Astrocyte of the hippocampus (primary cell): ENCODE results near the gene ITGA2.
"Not testable (repeated sequence)": the region's sequence is repeated elsewhere in the genome, so short reads cannot be mapped to it uniquely, and the experiment has no call there.

Experiments
- DNase-seq: peaks from one replicate; pipeline ENCODE4 v3.0.0; 2011; ENCODE audit warnings: low read depth, low spot score

Gene ITGA2

DNA sequence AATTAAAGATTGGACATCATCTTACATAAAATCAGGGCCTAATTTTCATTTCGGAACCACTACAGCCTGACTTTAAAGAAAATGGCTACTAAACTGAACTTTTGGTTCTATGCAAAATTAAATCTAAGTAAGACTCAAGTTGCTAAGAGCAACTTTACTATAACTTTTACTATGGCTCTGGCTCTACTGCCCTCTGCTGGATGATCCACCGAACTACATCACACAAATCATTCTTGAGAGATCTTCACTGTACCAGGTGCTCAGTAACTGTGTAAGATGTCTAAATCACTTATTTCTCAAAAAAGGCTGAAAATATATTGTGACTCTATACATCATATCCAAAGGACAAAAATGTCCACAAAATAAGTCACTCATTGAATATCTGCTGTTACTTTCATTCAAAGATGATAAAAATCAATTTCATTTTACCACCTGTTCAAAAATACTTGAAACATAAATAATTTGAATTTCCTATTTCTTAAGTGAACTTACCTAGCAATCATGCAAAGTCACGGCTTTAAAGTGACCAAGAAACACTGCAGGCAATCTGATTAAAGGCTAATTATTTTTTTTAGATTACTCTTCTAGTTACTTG is 106.9 kb downstream of the ITGA2 start:
- peak; percentile 77 for DNase-seq

DNA sequence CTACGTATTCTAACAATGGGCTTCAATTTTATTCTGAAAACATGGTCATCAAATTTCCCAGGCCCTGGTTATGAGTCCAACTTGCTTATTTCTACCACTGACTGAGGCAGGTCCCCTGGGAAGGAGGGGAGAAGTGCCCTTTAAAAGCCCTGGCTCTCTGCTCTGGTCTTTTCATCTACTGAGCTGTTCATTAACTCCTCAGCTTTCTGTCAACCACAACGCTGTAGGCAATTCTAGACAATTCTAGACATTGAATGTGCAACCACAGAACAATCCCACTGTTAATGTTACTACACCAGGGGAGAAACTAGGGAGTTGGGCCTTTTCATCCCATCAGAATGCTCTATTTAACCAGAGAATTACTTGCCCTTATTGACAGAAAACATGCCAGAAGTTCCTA is 110.4 kb downstream of the ITGA2 start:
- peak; percentile 65 for DNase-seq

DNA sequence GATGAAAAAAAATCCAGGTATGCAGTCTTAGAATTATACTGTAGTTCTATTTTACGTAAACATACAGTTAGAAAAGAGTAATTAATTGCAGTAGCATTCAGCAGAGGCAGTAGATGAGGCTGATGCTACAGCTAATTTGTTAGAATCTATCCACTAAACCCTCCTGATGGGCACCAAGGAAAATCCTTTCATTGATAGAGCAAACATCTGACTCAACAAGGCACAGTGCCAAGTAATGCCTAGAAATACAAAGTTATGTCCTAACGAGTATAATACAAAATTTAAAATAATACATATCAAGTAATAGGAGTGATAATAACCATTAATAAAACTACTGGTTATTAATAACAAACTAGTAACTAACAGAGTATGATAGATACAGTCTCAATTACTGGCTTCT is 111.5 kb downstream of the ITGA2 start:
- DNase-seq = no peak

DNA sequence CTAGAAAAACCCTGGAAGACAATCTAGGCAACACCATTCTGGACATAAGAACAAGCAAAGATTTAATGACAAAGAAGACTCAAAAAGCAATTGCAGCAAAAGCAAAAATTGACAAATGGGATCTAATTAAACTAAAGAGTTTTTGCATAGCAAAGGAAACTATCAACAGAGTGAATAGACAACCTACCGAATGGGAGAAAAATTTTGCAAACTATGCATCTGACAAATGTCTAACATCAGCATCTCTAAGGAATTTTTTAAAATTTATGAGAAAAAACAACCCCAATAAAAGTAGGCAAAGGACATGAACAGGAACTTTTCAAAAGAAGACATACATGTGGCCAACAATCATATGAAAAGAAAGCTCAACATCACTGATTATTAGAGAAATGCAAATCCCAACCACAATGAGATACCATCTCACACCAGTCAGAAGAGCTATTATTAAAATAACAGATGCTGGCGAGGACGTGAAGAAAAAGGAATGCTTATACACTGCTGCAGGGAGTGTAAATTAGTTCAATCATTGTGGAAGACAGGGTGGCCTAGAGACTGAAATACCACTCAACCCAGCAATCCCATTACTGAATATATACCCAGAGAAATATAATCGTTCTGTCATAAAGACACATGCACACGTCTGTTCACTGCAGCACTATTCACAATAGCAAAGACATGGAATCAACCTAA is 116.6 kb downstream of the ITGA2 start:
- no peak for DNase-seq

DNA sequence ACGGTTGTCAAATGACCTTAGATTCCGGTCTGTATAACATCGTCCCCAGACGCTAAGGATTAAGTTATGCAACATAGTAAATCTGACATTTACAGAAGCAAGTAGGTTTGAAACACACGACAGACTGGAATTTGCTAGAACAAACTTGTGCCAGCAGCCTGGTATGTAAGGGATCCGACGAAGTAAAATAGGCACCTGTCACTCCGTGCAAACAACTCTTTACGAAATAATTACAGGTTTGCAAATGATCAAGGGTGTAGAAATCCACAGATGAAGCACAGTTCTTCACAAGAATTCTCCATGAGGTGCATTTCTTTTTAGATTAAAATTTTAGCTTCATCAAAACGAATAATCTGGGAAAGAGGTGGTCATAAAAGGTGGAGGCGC is 119.9 kb downstream of the ITGA2 start:
- DNase-seq = peak; percentile 23

DNA sequence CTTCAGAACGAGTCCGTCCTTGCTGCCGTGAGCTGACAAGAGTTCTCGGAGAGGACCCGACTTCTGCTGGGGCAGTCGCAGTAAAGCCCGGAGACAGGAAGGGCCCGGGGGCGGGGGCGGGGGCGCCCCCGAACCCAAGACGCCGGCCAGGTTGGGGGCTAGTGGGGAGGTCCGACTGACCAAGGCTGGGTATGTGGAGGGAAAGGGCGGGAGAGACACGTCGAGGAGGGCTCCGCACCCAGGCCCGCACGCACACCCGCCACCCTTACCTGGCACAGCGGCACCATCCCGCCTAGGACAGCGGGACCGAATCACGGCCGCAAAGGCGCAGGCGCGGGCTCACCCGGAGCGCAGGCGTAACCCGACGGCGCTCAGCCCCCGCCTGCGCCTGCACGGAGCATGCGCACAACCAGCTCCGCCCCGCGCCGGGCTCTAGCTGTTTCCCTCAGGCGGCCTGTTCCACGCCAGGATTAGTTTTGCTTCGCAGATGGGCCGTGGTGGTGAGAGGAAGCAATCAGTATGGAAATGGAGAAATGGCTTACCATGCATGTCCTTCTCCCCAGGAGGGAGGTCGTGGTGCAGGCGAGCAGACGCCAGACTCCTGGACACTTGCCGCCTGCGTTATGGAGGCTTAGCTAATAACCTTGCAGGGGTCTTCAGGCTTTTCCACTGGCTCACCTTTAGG is 120.4 kb downstream of the ITGA2 start, which contains the start of gene MOCS2:
Gene MOCS2, minus strand, starts transcription at position 315 of the 685 bp plus-strand sequence. CDS start 2,583 bp downstream, outside the sequence.
- peak; percentile 96 for DNase-seq

DNA sequence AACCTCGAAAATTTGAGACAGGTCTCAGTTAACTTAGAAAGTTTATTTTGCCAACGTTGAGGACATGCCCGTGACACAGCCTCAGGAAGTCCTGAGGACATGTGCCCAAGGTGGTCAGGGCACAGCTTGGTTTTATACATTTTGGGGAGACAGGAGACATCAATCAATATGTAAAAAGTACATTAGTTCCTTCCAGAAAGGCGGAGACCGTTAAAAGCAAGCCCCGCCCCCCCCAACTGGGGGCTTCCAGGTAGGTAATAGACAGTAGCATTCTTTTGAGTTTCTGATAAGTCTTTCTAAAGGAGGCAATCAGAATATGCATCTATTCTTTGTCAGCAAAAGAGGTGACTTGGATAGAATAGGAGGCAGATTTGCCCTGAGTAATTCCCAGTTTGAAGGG is 121.0 kb downstream of the ITGA2 start:
- no peak for DNase-seq

DNA sequence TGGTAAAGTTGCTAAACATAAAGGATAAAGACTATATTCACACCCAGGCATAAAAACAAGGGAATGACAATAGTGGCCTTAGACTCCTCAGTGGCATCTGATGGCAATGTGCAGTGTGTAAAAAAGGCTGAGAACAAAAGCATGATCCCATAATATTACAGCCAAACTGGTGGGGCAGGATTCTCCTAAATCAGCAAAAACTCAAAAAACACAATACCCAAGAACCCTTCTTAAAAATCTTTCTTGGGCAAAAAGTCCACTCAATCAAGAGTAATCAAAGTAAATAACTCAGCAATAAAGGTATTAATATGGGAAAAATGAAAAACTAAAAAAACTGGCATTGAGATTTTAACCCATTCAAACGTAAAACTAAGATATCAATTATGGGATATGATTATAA is 122.0 kb downstream of the ITGA2 start:
- DNase-seq = no peak

DNA sequence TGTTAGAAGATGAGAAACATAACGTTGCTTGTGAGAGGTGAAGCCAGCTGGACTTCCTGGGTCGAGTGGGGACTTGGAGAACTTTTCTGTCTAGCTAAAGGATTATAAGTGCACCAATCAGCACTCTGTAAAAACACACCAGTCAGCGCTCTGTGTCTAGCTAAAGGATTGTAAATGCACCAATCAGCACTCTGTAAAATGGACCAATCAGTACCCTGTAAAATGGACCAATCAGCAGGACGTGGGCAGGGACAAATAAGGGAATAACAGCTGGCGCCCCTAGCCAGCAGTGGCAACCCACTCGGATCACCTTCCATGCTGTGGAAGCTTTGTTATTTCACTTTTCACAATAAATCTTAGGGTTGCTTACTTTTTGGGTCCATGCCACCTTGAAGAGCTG is 123.2 kb downstream of the ITGA2 start:
- DNase-seq = not testable (repeated sequence)

DNA sequence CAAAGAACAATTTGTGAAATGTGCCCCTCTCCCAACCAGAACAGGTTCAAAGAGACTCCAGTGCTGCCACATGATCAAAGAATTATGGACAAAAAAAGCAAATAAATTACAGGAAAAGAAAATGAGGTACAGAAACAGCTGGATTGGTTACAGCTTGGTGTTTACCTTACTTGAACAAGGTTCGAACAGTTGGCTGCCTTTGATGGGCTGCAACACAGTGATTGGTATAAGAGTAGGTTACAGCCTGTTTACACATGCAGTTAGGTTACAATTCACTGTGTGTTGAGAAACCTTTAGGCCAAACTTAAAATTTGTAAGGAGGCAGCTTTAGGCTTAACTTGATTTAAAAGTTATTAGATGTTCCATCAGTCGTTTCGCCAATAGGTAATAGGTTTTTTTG is 123.8 kb downstream of the ITGA2 start:
- no peak for DNase-seq

DNA sequence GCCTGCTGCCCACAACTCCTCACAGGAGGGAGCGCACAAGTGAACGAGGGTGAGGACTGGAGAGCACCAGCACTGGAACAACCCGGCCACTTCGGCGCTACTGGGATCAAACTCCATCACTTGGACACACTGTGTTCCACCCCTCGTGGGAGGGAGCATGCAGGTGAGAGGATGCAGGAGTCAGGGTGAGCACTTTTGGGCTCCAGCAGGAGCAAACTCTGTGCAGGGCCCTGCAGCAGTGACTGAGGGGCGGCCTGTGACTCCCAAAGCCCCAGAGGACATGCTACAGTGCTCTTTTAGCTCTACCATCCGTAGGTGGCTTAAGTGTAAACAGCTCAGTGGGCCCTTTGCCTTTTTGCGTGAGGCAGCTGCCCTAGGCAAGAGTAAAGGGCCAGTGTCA is 124.8 kb downstream of the ITGA2 start:
- no peak for DNase-seq

DNA sequence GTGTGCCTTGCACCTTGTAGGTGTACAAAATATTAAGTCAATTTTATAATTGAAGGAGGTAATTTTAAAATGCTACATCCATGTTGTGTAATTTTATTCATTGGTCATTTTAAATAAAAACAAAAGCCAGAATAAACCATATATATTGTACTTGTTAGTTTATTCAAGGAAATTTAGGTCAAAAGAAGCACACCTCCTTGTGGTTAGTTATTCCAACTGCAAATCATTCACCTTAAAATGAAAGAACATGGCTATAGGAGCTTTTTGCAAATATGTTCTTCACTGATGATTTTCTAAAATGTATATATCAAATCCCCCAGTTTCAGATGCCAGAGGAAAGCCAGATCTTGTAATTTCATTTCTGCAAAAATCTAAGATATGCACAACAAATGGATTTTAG is 125.8 kb downstream of the ITGA2 start:
- DNase-seq = peak; percentile 16

DNA sequence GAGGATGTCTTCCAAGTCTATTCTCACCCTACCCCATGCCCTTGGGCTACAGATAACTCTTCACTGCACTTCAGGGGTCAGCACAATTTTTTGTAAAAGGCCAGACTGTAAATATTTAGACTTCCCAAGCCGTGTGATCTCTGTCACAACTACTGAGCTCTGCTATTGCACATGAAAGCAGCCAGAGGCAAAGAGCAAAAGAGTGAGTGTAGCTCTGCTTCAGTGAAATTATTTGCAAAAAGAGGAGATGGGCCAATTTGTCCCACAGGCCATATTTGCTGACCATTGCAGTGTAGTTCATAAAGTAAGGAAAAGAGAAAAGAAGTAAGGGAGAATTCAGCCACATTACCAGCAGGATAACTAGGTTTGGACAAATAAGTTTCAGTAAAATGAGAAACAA is 127.4 kb downstream of the ITGA2 start:
- no peak for DNase-seq

DNA sequence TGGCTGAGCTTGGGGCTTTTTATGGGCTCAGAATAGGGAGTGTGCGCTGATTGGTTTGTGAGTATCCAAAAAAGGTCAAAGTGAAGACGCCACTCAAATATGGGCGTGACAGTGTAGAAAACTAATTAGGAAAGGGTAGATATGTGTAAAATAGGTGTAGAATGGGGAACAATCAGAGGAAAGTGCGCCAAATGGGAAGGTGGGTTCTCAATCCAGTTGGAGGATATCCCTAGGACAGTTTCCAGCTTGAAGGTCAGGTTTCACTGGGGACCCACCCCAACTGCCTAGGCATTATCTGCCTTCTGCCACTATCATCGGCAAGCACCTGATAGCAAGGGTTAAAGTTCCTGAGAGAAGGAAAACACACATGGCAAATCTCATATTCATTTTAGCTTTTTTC is 129.7 kb downstream of the ITGA2 start:
- no peak for DNase-seq

DNA sequence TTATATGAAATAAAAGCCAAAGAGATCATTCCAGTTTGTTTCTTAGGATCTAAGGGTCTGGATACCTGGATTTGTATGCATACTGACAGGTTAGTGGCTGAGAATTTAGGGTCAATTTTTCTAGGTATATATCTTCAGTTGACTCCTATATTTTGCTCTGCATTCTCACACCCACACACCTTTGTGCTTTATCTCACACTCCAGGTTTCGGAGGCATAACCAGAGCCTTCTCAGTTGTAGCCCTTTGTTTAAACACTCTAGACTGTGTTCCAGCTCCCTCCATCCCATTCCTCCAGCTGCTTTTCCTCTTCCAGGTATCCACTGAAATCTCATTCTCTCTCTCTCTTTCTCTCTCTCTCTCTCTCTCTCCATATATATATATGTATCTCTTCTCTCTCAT is 131.0 kb downstream of the ITGA2 start:
- no peak for DNase-seq

DNA sequence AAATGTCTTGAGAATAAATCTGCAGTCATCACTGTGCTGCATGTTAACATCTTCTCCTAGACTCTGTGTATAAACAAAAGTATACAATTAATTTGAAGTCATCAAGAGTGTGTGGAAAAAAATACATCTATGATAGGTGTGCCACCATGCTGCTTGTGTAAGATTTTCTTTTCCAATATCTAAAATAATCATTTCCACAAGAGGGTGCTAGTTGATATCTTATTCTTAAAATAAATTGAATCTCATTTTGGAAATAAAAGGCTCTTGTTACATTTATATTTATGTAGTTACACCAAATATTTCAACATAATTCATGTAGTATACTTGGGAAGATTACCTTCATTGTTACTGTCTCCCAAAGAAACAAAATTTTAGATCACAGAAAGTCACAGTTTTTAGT is 134.6 kb downstream of the ITGA2 start:
- DNase-seq = no peak

DNA sequence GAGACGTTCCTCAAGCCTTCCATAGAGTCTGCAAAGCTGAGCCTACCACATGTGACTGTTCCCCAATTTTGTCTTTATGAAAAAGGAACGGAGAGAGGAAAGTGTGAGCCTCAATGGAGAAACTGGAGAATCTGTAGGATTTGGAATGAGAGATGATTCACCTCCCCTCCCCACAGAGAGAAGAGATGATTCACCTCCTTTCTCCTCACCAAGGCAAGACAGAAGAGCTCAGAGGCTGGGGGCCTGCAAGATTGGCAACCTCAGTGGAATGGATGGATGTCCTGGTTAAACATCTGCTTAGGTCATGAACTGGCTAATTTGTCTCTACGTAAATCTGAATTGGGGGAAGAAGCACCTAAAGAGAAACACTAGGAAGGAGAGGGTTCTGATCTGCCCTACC is 137.4 kb downstream of the ITGA2 start:
- DNase-seq = peak; percentile 18

DNA sequence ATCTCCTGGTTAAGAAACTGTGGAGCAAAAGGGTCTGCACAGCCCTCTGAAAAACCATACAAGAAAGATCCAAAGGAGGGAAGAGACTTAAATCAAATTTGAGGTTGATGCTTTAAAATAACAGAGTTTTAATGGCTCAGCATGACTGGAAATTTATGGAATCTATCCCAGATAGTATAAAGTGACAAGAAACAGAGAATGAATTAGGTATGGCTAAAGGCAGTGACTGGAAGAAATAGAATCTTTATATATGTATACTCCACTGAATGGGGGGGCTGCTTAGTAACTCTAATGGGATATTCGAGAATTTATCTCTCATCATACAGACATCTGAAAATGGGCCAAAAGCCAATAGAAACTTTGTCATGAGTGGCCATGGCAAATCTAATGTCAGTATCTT is 138.0 kb downstream of the ITGA2 start:
- no peak for DNase-seq

DNA sequence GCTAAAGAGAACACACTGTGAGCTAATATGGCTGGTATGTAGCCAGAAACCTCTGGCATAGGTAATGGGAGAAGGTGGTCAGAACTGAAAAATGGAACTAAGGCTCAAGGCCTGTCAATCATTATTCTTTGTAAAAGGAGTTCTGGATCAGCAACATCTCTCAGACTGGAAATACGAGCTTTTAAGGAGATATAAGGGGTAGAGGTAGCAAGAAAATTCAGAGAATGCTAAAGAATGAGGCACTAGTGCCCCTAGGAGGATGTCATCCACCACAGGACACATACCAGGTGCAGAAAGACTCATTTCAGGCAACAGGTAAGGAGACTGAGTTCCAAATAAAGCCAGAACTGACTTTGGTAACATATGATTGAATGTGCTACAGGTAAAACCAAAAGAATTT is 139.3 kb downstream of the ITGA2 start:
- DNase-seq = no peak

DNA sequence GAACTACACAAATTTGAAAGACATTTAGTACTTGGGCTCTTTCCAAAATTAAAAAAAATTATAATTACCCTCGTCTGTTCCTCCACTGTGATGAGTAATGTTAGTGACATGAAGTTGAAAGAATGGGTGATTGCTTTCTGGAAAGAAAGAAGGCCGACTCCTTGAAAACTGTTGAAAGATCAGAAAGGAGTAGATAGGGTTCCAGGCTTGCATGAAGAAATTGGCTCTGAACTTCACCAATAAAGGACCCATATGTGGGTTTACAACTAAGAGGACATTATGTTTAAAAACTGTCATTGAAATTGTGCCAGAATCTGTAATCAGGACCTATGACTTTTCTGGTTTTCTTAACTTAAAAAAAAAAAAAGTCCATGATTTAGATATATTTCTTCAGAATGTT is 141.1 kb downstream of the ITGA2 start:
- DNase-seq = no peak

DNA sequence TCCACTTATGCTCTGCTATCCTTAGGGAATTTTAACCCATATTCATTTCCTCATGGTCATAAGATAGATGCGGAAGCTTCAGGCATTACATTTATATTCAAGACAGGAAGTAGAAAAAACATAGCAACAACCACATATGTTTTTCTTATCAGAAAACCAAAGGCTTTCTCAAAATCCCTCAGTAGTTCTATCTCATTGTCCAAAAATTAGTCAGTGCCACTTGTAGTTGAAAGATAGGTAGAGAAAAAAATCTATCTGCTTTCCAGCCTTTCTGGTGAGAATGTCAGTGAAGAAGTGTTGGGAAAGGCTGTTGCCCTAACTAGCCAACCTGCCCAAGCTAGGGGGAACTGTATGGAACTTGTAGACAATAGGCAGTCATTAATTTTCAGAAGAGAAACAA is 143.9 kb downstream of the ITGA2 start:
- DNase-seq = no peak
